Endodermal cell (in vitro differentiated cells): ENCODE data around the gene GSC2. TPM values are rescaled to one million over a fixed set of nuclear protein-coding genes. Genes with fewer than 3 reads are reported as not detected.

Experiments used
- DNase-seq: peaks from one replicate; pipeline ENCODE4 v3.0.0-alpha.2; 2017
- H3K27ac ChIP-seq: 2 replicates; pipeline ENCODE4 v1.5.1; 2013; ENCODE audit warnings: mild to moderate bottlenecking, low read depth, low read length, moderate library complexity
- H3K27me3 ChIP-seq: 2 replicates; pipeline ENCODE4 v1.6.1; 2013; ENCODE audit warnings: mild to moderate bottlenecking, low read length, moderate library complexity; ENCODE audit not compliant: insufficient read depth, control insufficient read depth, poor library complexity, severe bottlenecking
- H3K36me3 ChIP-seq: 2 replicates; pipeline ENCODE4 v1.7.0; 2013; ENCODE audit warnings: mild to moderate bottlenecking, low read length, moderate library complexity; ENCODE audit not compliant: control insufficient read depth, insufficient read depth
- H3K4me1 ChIP-seq: one replicate; pipeline ENCODE4 v1.7.0; 2013; ENCODE audit warnings: low read length; ENCODE audit not compliant: control insufficient read depth, insufficient read depth
- H3K4me3 ChIP-seq: 2 replicates; pipeline ENCODE4 v1.5.1; 2013; ENCODE audit warnings: mild to moderate bottlenecking, low read length, moderate library complexity
- H3K9ac ChIP-seq: 2 replicates; pipeline ENCODE4 v1.6.1; 2013; ENCODE audit warnings: mild to moderate bottlenecking, low read length, moderate library complexity; ENCODE audit not compliant: poor library complexity, severe bottlenecking; ENCODE audit errors: extremely low read depth
- H3K9me3 ChIP-seq: 2 replicates; pipeline ENCODE4 v1.6.1; 2013; ENCODE audit warnings: mild to moderate bottlenecking, low read length, moderate library complexity; ENCODE audit not compliant: control insufficient read depth
- H3K27ac Mint-ChIP-seq: 2 replicates; pipeline ENCODE4 v1.8.0; 2020; ENCODE audit warnings: mixed read lengths
- H3K27me3 Mint-ChIP-seq: 2 replicates; pipeline ENCODE4 v1.8.0; 2021; ENCODE audit warnings: mild to moderate bottlenecking, mixed read lengths; ENCODE audit not compliant: insufficient read depth
- H3K36me3 Mint-ChIP-seq: 2 replicates; pipeline ENCODE4 v1.8.0; 2020; ENCODE audit warnings: low read depth, mixed read lengths
- H3K4me1 Mint-ChIP-seq: 2 replicates; pipeline ENCODE4 v1.8.0; 2020; ENCODE audit warnings: mixed read lengths
- H3K4me3 Mint-ChIP-seq: 2 replicates; pipeline ENCODE4 v1.8.0; 2020; ENCODE audit warnings: mild to moderate bottlenecking, moderate library complexity, mixed read lengths
- H3K9me3 Mint-ChIP-seq: 2 replicates; pipeline ENCODE4 v1.8.0; 2020; ENCODE audit warnings: mild to moderate bottlenecking, mixed read lengths
- CTCF ChIP-seq: fragments of 200-600 bp; sonication (generic); conservative IDR thresholded peaks from 2 replicates; pipeline ENCODE4 v1.5.0; 2021; ENCODE audit warnings: antibody characterized with exemption, mild to moderate bottlenecking
- WGBS, 2 experiments: methylation state at CpG; one replicate each; pipeline versions ENCODE4 v1.1.5 to v1.1.7; 2013; ENCODE audit warnings: missing lambda C conversion rate in 2 of 2, mixed read lengths in 1 of 2; ENCODE audit not compliant: insufficient coverage in 1 of 2, insufficient read length in 1 of 2; 5-methylcytosine and 5-hydroxymethylcytosine counted together
- long read RNA-seq, 4 experiments: library from polyadenylated mRNA in 2 of 4; library from RNA in 1 of 4; library from capped mRNA in 1 of 4; stranded (forward) in 3 of 4; unstranded in 1 of 4; transcript quantifications; one replicate each; pipeline ENCODE4 v2.0.0, GENCODE V29; 2020 to 2021; ENCODE audit warnings: inconsistent platforms in 1 of 4
- polyA plus RNA-seq, 2 experiments: library from polyadenylated mRNA; stranded (reverse); fragments of 50-300 nt; gene quantifications; one replicate each; pipeline ENCODE4 v1.2.3, GENCODE V29; 2013
- total RNA-seq, 2 donors: library from RNA; stranded (reverse); fragmentation: NEBNext Ultra II Directional in 1 of 2; extraction: Animal tissue kit (Norgen Biotek cat#: 25700) in 1 of 2; gene quantifications; 2 replicates in 1 of 2; 3 replicates in 1 of 2; pipeline ENCODE4 v1.2.1, GENCODE V29; 2021

GSC2 gene
- not detected for total RNA-seq
- not detected for polyA plus RNA-seq (2013, experiment 1 of 2)
- not detected for polyA plus RNA-seq (2013, experiment 2 of 2)
- long read RNA-seq, experiment 1, result 0 reads
- long read RNA-seq, experiment 2, result 0 reads
- long read RNA-seq, experiment 3, result 0 reads
- long read RNA-seq, experiment 4, result 0 reads

- no peak for TF ChIP-seq CTCF
- no peak within 1 kb of the TSS for H3K4me3 ChIP-seq
- no peak within 1 kb of the TSS for H3K9ac ChIP-seq
- Mint-ChIP-seq H3K27me3 (peaks cover 88% of the 10 kb centered on the region), H3K9me3 (peaks cover 12% of the 10 kb centered on the region), H3K4me1 (peaks cover 3% of the 10 kb centered on the region), H3K4me3 (peak within 1 kb of the TSS; percentile 35), H3K36me3 (no peaks in the 10 kb centered on the region), H3K27ac (no peak within 1 kb of the TSS)
- H3K4me1 ChIP-seq, result no peaks in the 10 kb centered on the region
- peaks cover 8% of the 10 kb centered on the region for H3K9me3 ChIP-seq
- H3K36me3 ChIP-seq, result no peaks in the 10 kb centered on the region
- peak; percentile 56 for DNase-seq
- WGBS, 2 experiments, result 5 to 6% methylated on average over 5 to 59 of the region's 59 CpGs
- H3K27ac ChIP-seq, result no peak within 1 kb of the TSS
- peaks cover 90% of the 10 kb centered on the region for H3K27me3 ChIP-seq
Observed at GRCh38 chr22:19149991-19150390, at the start of gene GSC2. Gene GSC2 (minus strand): TSS chr22:19150292. CDS start chr22:19150283, 9 bp downstream.

GRCh38 chr22:19199479-19199878 lies 49.4 kb upstream of the GSC2 start:
- WGBS, 2 experiments, result 95 to 96% methylated on average over 8 of the region's 8 CpGs
- no peak overlapping the region for H3K4me3 Mint-ChIP-seq
- no peaks in the 10 kb centered on the region for H3K4me1 Mint-ChIP-seq
- H3K36me3 Mint-ChIP-seq, result peaks cover 14% of the 10 kb centered on the region
- H3K27ac Mint-ChIP-seq, result no peak overlapping the region
- no peak for DNase-seq
- Histone ChIP-seq H3K36me3 (no peaks in the 10 kb centered on the region), H3K9ac (no peak overlapping the region), H3K4me3 (no peak overlapping the region), H3K27me3 (no peaks in the 10 kb centered on the region), H3K4me1 (no peaks in the 10 kb centered on the region), H3K9me3 (no peaks in the 10 kb centered on the region), H3K27ac (no peak overlapping the region)
- no peak for TF ChIP-seq CTCF
- H3K27me3 Mint-ChIP-seq, result no peaks in the 10 kb centered on the region
- H3K9me3 Mint-ChIP-seq, result no peaks in the 10 kb centered on the region

GRCh38 chr22:19197997-19198865 lies 48.1 kb upstream of the GSC2 start:
- 93 to 94% methylated on average over 10 of the region's 10 CpGs for WGBS, 2 experiments
- Mint-ChIP-seq H3K27me3 (no peaks in the 10 kb centered on the region), H3K4me1 (no peaks in the 10 kb centered on the region), H3K36me3 (peaks cover 23% of the 10 kb centered on the region), H3K9me3 (no peaks in the 10 kb centered on the region), H3K27ac (no peak overlapping the region), H3K4me3 (no peak overlapping the region)
- no peak overlapping the region for H3K9ac ChIP-seq
- no peak overlapping the region for H3K27ac ChIP-seq
- H3K36me3 ChIP-seq, result no peaks in the 10 kb centered on the region
- no peaks in the 10 kb centered on the region for H3K27me3 ChIP-seq
- no peak overlapping the region for H3K4me3 ChIP-seq
- H3K9me3 ChIP-seq, result no peaks in the 10 kb centered on the region
- no peaks in the 10 kb centered on the region for H3K4me1 ChIP-seq
- no peak for DNase-seq
- no peak for TF ChIP-seq CTCF
